Upper lobe of right lung (tissue), 1 donor: Measurements from ENCODE around the gene APCDD1L. TPM values are rescaled to one million over a fixed set of nuclear protein-coding genes. Genes with fewer than 3 reads are reported as not detected.

Source experiments
- ATAC-seq: fragments of 200-7000 bp; cut with Tn5 transposase; one replicate; pipeline ENCODE4 v1.9.1; 2020; ENCODE audit warnings: mild to moderate bottlenecking, moderate library complexity
- DNase-seq: peaks from one replicate; pipeline ENCODE4 v3.0.0-alpha.2; 2020
- H3K27ac ChIP-seq: fragments of 200-600 bp; one replicate; pipeline ENCODE4 v1.8.0; 2022
- H3K27me3 ChIP-seq: fragments of 200-600 bp; one replicate; pipeline ENCODE4 v1.8.0; 2022; ENCODE audit warnings: mild to moderate bottlenecking
- H3K36me3 ChIP-seq: fragments of 200-600 bp; one replicate; pipeline ENCODE4 v1.8.0; 2022
- H3K4me1 ChIP-seq: fragments of 200-600 bp; one replicate; pipeline ENCODE4 v1.8.0; 2022
- H3K4me3 ChIP-seq: fragments of 200-600 bp; one replicate; pipeline ENCODE4 v1.8.0; 2022; ENCODE audit warnings: mild to moderate bottlenecking
- H3K9me3 ChIP-seq: fragments of 200-600 bp; one replicate; pipeline ENCODE4 v1.8.0; 2022
- intact Hi-C: fragments of 100-400 bp; cut with DNase I; formaldehyde crosslinking; loops from one replicate; pipeline ENCODE4 v1.11.0; 2022
- total RNA-seq: library from RNA; stranded (reverse); fragmentation: NEBNext Ultra II Directional; extraction: Animal tissue kit (Norgen Biotek cat#: 25700); gene quantifications from one replicate; pipeline ENCODE4 v1.2.1, GENCODE V29; 2021
- TF ChIP-seq, protein P1 (sequence below): fragments of 200-600 bp; IDR thresholded peaks from one replicate; pipeline ENCODE4 v1.8.0; 2022; ENCODE audit warnings: antibody characterized with exemption
- donor health status: DM: no; HTN: yes; CAD: no; lungs with severe emphysema.

APCDD1L gene
- total RNA-seq, 1 donor from 2014 or later: not detected

- Histone ChIP-seq H3K9me3 (no peaks in the 10 kb centered on the region), H3K4me3 (no peak overlapping the region), H3K27ac (no peak overlapping the region), H3K36me3 (no peaks in the 10 kb centered on the region), H3K27me3 (no peaks in the 10 kb centered on the region), H3K4me1 (no peaks in the 10 kb centered on the region)
- no peak for ATAC-seq
- TF ChIP-seq, protein P1, sequence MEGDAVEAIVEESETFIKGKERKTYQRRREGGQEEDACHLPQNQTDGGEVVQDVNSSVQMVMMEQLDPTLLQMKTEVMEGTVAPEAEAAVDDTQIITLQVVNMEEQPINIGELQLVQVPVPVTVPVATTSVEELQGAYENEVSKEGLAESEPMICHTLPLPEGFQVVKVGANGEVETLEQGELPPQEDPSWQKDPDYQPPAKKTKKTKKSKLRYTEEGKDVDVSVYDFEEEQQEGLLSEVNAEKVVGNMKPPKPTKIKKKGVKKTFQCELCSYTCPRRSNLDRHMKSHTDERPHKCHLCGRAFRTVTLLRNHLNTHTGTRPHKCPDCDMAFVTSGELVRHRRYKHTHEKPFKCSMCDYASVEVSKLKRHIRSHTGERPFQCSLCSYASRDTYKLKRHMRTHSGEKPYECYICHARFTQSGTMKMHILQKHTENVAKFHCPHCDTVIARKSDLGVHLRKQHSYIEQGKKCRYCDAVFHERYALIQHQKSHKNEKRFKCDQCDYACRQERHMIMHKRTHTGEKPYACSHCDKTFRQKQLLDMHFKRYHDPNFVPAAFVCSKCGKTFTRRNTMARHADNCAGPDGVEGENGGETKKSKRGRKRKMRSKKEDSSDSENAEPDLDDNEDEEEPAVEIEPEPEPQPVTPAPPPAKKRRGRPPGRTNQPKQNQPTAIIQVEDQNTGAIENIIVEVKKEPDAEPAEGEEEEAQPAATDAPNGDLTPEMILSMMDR: no peak
- no peak for DNase-seq
- intact Hi-C loops: no loop called here
Observed at GRCh38 chr20:58454460-58454859, 60.7 kb downstream of the APCDD1L start.

GRCh38 chr20:58453391-58453790 lies 61.8 kb downstream of the APCDD1L start:
- intact Hi-C loops: no loop called here
- TF ChIP-seq, protein P1: no peak
- H3K36me3 ChIP-seq: peaks cover 6% of the 10 kb centered on the region
- no peak overlapping the region for H3K4me3 ChIP-seq
- no peak for ATAC-seq
- no peaks in the 10 kb centered on the region for H3K9me3 ChIP-seq
- DNase-seq: no peak
- no peaks in the 10 kb centered on the region for H3K27me3 ChIP-seq
- H3K4me1 ChIP-seq: no peaks in the 10 kb centered on the region
- no peak overlapping the region for H3K27ac ChIP-seq

DNA sequence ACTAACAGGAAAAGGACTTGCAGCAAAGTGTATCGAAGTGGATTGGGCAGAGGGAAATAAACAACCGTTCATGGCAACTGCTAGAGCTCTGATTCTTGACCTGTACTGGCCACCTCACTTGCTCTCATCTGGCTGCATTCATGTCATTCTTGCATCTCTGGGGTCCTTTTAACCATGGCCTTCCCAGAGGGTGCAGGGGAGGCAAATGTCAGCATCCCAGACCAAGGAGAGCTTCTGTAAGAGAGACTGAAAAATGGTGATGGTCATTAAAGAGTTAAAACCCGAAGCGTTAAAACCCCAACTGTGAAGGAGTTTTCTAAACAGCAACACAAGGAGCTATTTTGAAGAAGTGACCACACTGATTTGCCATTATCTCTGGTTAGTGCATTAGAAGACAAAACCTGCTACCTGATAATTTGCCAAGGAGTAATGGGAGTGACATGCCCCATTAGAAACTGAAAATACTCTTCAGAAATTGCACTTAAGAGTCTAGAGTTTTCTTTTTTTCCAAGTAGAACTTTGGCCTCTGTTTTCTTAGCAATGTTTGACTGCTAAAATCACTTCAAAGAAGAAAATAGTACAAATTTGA lies 62.4 kb downstream of the APCDD1L start:
- DNase-seq: no peak
- intact Hi-C loops: no loop called here

GRCh38 chr20:58450254-58450653 lies 64.9 kb downstream of the APCDD1L start:
- Histone ChIP-seq H3K9me3 (no peaks in the 10 kb centered on the region), H3K27me3 (no peaks in the 10 kb centered on the region), H3K36me3 (peaks cover 37% of the 10 kb centered on the region), H3K4me3 (no peak overlapping the region), H3K27ac (no peak overlapping the region), H3K4me1 (no peaks in the 10 kb centered on the region)
- DNase-seq (no peak), ATAC-seq (no peak)
- intact Hi-C loops: no loop called here
- TF ChIP-seq, protein P1: no peak

More for the DNA sequence above, 62.4 kb downstream of the APCDD1L start:
- no peaks in the 10 kb centered on the region for H3K9me3 ChIP-seq
- TF ChIP-seq, protein P1: no peak
- no peak for ATAC-seq
- H3K27me3 ChIP-seq: no peaks in the 10 kb centered on the region
- peaks cover 12% of the 10 kb centered on the region for H3K36me3 ChIP-seq
- no peak overlapping the region for H3K4me3 ChIP-seq
- H3K27ac ChIP-seq: no peak overlapping the region
- no peaks in the 10 kb centered on the region for H3K4me1 ChIP-seq

GRCh38 chr20:58449681-58450221 lies 65.4 kb downstream of the APCDD1L start:
- no peak overlapping the region for H3K4me3 ChIP-seq
- no peak for ATAC-seq
- TF ChIP-seq, protein P1: no peak
- H3K4me1 ChIP-seq: no peaks in the 10 kb centered on the region
- no peak overlapping the region for H3K27ac ChIP-seq
- DNase-seq: no peak
- no peaks in the 10 kb centered on the region for H3K27me3 ChIP-seq
- H3K9me3 ChIP-seq: no peaks in the 10 kb centered on the region
- peaks cover 42% of the 10 kb centered on the region for H3K36me3 ChIP-seq
- intact Hi-C loops: no loop called here
